H9 (cell line): ENCODE measurements around the gene PMM2. TPM values are rescaled to one million over a fixed set of nuclear protein-coding genes. Genes with fewer than 3 reads are reported as not detected.
"Not testable (repeated sequence)": the region's sequence is repeated elsewhere in the genome, so short reads cannot be mapped to it uniquely, and the experiment has no call there.

Experiments
- DNase-seq: peaks from one replicate; pipeline ENCODE4 v3.0.0-alpha.2; 2017
- H2AFZ ChIP-seq: one replicate; pipeline ENCODE4 v1.6.1; 2013; ENCODE audit warnings: mild to moderate bottlenecking, low read length, control low read depth, moderate library complexity
- H2AK5ac ChIP-seq: 2 replicates; pipeline ENCODE4 v1.6.1; 2013; ENCODE audit warnings: low read length, control low read depth, mixed read lengths; ENCODE audit not compliant: insufficient read length
- H2BK120ac ChIP-seq: one replicate; pipeline ENCODE4 v1.6.1; 2013; ENCODE audit warnings: low read depth, mild to moderate bottlenecking, low read length, control low read depth, inconsistent platforms; ENCODE audit not compliant: poor library complexity, severe bottlenecking
- H2BK12ac ChIP-seq: 2 replicates; pipeline ENCODE4 v1.6.1; 2013; ENCODE audit warnings: low read length, control low read depth, mixed read lengths, low read depth; ENCODE audit not compliant: insufficient read length
- H2BK15ac ChIP-seq: 2 replicates; pipeline ENCODE4 v1.6.1; 2013; ENCODE audit warnings: low read depth, low read length, control low read depth
- H2BK20ac ChIP-seq: one replicate; pipeline ENCODE4 v1.6.1; 2013; ENCODE audit warnings: low read depth, mild to moderate bottlenecking, low read length, control low read depth, inconsistent platforms; ENCODE audit not compliant: poor library complexity, severe bottlenecking
- H2BK5ac ChIP-seq: 2 replicates; pipeline ENCODE4 v1.6.1; 2013; ENCODE audit warnings: low read length, control low read depth, mixed read lengths; ENCODE audit not compliant: insufficient read length
- H3K14ac ChIP-seq: 2 replicates; pipeline ENCODE4 v1.6.1; 2013; ENCODE audit warnings: low read length, control low read depth; ENCODE audit not compliant: insufficient read depth
- H3K18ac ChIP-seq: 2 replicates; pipeline ENCODE4 v1.6.1; 2013; ENCODE audit warnings: low read depth, mild to moderate bottlenecking, mixed read lengths, low read length, control low read depth; ENCODE audit not compliant: insufficient read length
- H3K23ac ChIP-seq: 2 replicates; pipeline ENCODE4 v1.6.1; 2013; ENCODE audit warnings: low read length, control low read depth, mixed read lengths, low read depth; ENCODE audit not compliant: insufficient read length
- H3K23me2 ChIP-seq: 2 replicates; pipeline ENCODE4 v1.6.1; 2013; ENCODE audit warnings: low read depth, mild to moderate bottlenecking, mixed read lengths, low read length, control low read depth; ENCODE audit not compliant: insufficient read length, poor library complexity, severe bottlenecking
- H3K27ac ChIP-seq: 2 replicates; pipeline ENCODE4 v1.5.1; 2013; ENCODE audit warnings: low read length, control low read depth, mixed read lengths, low read depth; ENCODE audit not compliant: insufficient read length
- H3K27me3 ChIP-seq: 2 replicates; pipeline ENCODE4 v1.6.1; 2013; ENCODE audit warnings: low read length, control low read depth, inconsistent platforms; ENCODE audit not compliant: insufficient read depth
- H3K4ac ChIP-seq: 2 replicates; pipeline ENCODE4 v1.6.1; 2013; ENCODE audit warnings: low read depth, mild to moderate bottlenecking, control low read depth, inconsistent platforms, low read length, moderate library complexity
- H3K4me1 ChIP-seq: 2 replicates; pipeline ENCODE4 v1.6.1; 2013; ENCODE audit warnings: low read length, control low read depth, inconsistent platforms; ENCODE audit not compliant: insufficient read depth
- H3K4me2 ChIP-seq: 2 replicates; pipeline ENCODE4 v1.6.1; 2013; ENCODE audit warnings: low read length, control low read depth, mixed read lengths; ENCODE audit not compliant: insufficient read length, insufficient read depth
- H3K56ac ChIP-seq: 2 replicates; pipeline ENCODE4 v1.6.1; 2013; ENCODE audit warnings: low read depth, mild to moderate bottlenecking, mixed read lengths, low read length, control low read depth; ENCODE audit not compliant: insufficient read length
- H3K79me1 ChIP-seq: 2 replicates; pipeline ENCODE4 v1.6.1; 2013; ENCODE audit warnings: low read depth, mild to moderate bottlenecking, moderate library complexity, low read length, control low read depth, inconsistent platforms; ENCODE audit not compliant: insufficient read depth, poor library complexity, severe bottlenecking
- H3K79me2 ChIP-seq: 2 replicates; pipeline ENCODE4 v1.6.1; 2013; ENCODE audit warnings: low read length, control low read depth, inconsistent platforms; ENCODE audit not compliant: insufficient read depth
- H3K9ac ChIP-seq: 2 replicates; pipeline ENCODE4 v1.6.1; 2013; ENCODE audit warnings: low read length, control low read depth, mixed read lengths; ENCODE audit not compliant: insufficient read length; ENCODE audit errors: extremely low read depth
- H3K9me3 ChIP-seq: one replicate; pipeline ENCODE4 v1.6.1; 2013; ENCODE audit warnings: low read depth, low read length, inconsistent platforms; ENCODE audit not compliant: control insufficient read depth
- H3T11ph ChIP-seq: one replicate; pipeline ENCODE4 v1.6.1; 2013; ENCODE audit warnings: mild to moderate bottlenecking, low read length, control low read depth, inconsistent platforms
- H4K20me1 ChIP-seq: one replicate; pipeline ENCODE4 v1.6.1; 2013; ENCODE audit not compliant: control insufficient read depth, insufficient read length, insufficient read depth
- H4K5ac ChIP-seq: 2 replicates; pipeline ENCODE4 v1.6.1; 2013; ENCODE audit warnings: low read depth, mild to moderate bottlenecking, mixed read lengths, low read length, control low read depth; ENCODE audit not compliant: insufficient read length
- H4K8ac ChIP-seq: replicated peaks from 2 replicates; pipeline ENCODE4 v1.6.1; 2013; ENCODE audit warnings: low read length, control low read depth, mixed read lengths, low read depth; ENCODE audit not compliant: insufficient read length
- H4K91ac ChIP-seq: 2 replicates; pipeline ENCODE4 v1.6.1; 2013; ENCODE audit warnings: low read depth, mild to moderate bottlenecking, moderate library complexity, mixed read lengths, low read length, control low read depth; ENCODE audit not compliant: insufficient read length
- H3K27ac Mint-ChIP-seq, 3 experiments: 2 replicates in 2 of 3; 3 replicates in 1 of 3; pipeline ENCODE4 v1.8.0; 2020 to 2021; ENCODE audit warnings: mixed read lengths in 3 of 3, mild to moderate bottlenecking in 1 of 3, moderate library complexity in 1 of 3
- H3K27me3 Mint-ChIP-seq: 2 replicates; pipeline ENCODE4 v1.8.0; 2021; ENCODE audit warnings: low read depth, mild to moderate bottlenecking, moderate library complexity, mixed read lengths
- H3K36me3 Mint-ChIP-seq, 3 experiments: 2 replicates in 2 of 3; 3 replicates in 1 of 3; pipeline ENCODE4 v1.8.0; 2020 to 2021; ENCODE audit warnings: low read depth in 3 of 3, mixed read lengths in 3 of 3; ENCODE audit not compliant: insufficient read depth in 1 of 3
- H3K4me1 Mint-ChIP-seq, 2 experiments: 2 replicates each; pipeline ENCODE4 v1.8.0; 2020; ENCODE audit warnings: mixed read lengths in 2 of 2
- H3K4me3 Mint-ChIP-seq, 2 experiments: 2 replicates in 1 of 2; 3 replicates in 1 of 2; pipeline ENCODE4 v1.8.0; 2020 to 2021; ENCODE audit warnings: mild to moderate bottlenecking in 2 of 2, mixed read lengths in 2 of 2, moderate library complexity in 1 of 2
- H3K9me3 Mint-ChIP-seq, 2 experiments: 2 replicates in 1 of 2; 3 replicates in 1 of 2; pipeline ENCODE4 v1.8.0; 2020; ENCODE audit warnings: mild to moderate bottlenecking in 2 of 2, mixed read lengths in 2 of 2, moderate library complexity in 1 of 2
- WGBS: extraction: QIAGEN DNeasy Blood & Tissue Kit; methylation state at CpG from one replicate; pipeline ENCODE4 v1.1.7; 2013; ENCODE audit warnings: missing lambda C conversion rate, low lambda C conversion rate, mixed read lengths; ENCODE audit not compliant: insufficient read length; ENCODE audit errors: extremely low coverage; 5-methylcytosine and 5-hydroxymethylcytosine counted together
- total RNA-seq: library from RNA; stranded (reverse); gene quantifications from 2 replicates; pipeline ENCODE4 v1.2.1, GENCODE V29; 2021

Gene PMM2
- total RNA-seq, 1 experiment from 2014 or later: 82.7 TPM

DNA sequence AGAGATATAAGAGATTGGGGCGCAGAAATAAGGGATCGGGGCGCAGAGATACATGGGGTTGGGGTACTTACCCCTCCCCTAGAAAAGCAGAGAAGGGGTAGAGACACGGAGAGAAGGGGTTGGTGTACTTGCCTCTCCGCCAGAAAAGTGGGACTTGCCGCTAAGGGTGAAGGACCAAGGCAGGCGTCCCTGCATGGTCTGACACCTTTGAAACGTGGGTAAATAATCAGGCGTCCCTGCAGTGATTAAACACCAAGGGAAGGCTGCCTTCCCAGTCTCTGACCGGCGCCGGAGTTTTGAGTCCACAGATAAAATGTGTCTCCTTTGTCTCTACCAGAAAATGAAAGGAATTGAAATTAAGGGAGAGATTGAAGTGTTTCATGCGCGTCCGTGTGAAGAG, 40.0 kb downstream of the PMM2 start:
- not testable (repeated sequence) for H3K27me3 Mint-ChIP-seq, H3K79me2 ChIP-seq

DNA sequence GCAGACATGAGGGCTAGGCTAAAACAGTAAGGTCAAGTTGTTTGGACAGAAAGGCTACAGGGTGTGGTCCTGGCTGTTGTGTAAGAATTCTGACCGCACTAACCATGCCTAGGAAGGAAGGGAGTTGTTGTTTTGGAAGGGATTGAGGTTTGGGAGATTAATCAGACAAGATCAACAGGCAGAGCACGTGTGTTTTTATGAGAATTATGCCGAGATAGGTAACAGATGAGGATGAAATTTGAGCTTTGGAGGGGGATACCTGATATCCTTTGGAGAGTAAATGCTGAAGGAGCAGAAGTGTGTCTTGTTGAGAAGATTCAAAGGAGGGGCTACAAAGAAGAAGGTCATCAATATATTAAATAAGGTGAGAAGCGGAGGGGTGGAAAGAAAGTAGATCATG, 44.4 kb downstream of the PMM2 start:
- not testable (repeated sequence) for H3K79me2 ChIP-seq, H2AFZ ChIP-seq, H2BK20ac ChIP-seq, H3K4me3 Mint-ChIP-seq, H3K18ac ChIP-seq, H3K27ac Mint-ChIP-seq, H4K20me1 ChIP-seq, H3K9ac ChIP-seq, H2BK5ac ChIP-seq, H3K27me3 ChIP-seq, H4K5ac ChIP-seq, H4K91ac ChIP-seq, H3K23me2 ChIP-seq, H2BK120ac ChIP-seq, H3K4me2 ChIP-seq, H2AK5ac ChIP-seq, H2BK15ac ChIP-seq, DNase-seq, H2BK12ac ChIP-seq, H4K8ac ChIP-seq, H3K9me3 Mint-ChIP-seq, H3K9me3 ChIP-seq, H3K14ac ChIP-seq, H3K4me1 ChIP-seq, H3K56ac ChIP-seq, H3K4ac ChIP-seq, H3T11ph ChIP-seq, H3K79me1 ChIP-seq, H3K27ac ChIP-seq, H3K23ac ChIP-seq, H3K27me3 Mint-ChIP-seq
- Mint-ChIP-seq H3K36me3 (peaks cover 12 to 19% (median 13%) of the 10 kb centered on the region in 3 experiments), H3K4me1 (peaks cover 25 to 29% of the 10 kb centered on the region in 2 experiments)
- no CpG with 5 or more reads among the region's 4 CpGs for WGBS

More for the DNA sequence above, 40.0 kb downstream of the PMM2 start:
- not testable (repeated sequence) for H2BK20ac ChIP-seq, H2BK12ac ChIP-seq, H3K27me3 ChIP-seq, H3K4me2 ChIP-seq, H3K4ac ChIP-seq, H2AK5ac ChIP-seq, H3K79me1 ChIP-seq, H3K14ac ChIP-seq, H4K5ac ChIP-seq, H4K91ac ChIP-seq, H4K8ac ChIP-seq, H3K23me2 ChIP-seq, H3K18ac ChIP-seq, H2BK5ac ChIP-seq, H3K36me3 Mint-ChIP-seq, H3K56ac ChIP-seq, H2BK15ac ChIP-seq, H3K9ac ChIP-seq, H3K27ac Mint-ChIP-seq, H3K23ac ChIP-seq, H4K20me1 ChIP-seq, DNase-seq, H3K4me3 Mint-ChIP-seq, H2BK120ac ChIP-seq, H3K4me1 ChIP-seq, H3K27ac ChIP-seq, H3K9me3 ChIP-seq, H2AFZ ChIP-seq, H3K9me3 Mint-ChIP-seq, H3T11ph ChIP-seq
- WGBS: no CpG with 5 or more reads among the region's 15 CpGs
- peaks cover 22% of the 10 kb centered on the region in 2 experiments for H3K4me1 Mint-ChIP-seq
